D721Med (cell line): ENCODE measurements around the gene ABCB4.

Source experiments
- DNase-seq: peaks from one replicate; pipeline ENCODE4 v3.0.0; 2011; ENCODE audit warnings: low spot score; ENCODE audit not compliant: insufficient read length
- FAIRE-seq: peaks from 2 replicates; lab custom pipeline; 2011; peaks lifted over from hg19 to GRCh38; lab: Jason Lieb, UNC
- TF ChIP-seq, protein P1 (sequence below): IDR thresholded peaks from 2 replicates; pipeline ENCODE4 v1.5.1; 2012; ENCODE audit warnings: mild to moderate bottlenecking, control low read depth; ENCODE audit not compliant: insufficient read depth; ENCODE audit errors: missing control alignments

The ABCB4 gene

DNA sequence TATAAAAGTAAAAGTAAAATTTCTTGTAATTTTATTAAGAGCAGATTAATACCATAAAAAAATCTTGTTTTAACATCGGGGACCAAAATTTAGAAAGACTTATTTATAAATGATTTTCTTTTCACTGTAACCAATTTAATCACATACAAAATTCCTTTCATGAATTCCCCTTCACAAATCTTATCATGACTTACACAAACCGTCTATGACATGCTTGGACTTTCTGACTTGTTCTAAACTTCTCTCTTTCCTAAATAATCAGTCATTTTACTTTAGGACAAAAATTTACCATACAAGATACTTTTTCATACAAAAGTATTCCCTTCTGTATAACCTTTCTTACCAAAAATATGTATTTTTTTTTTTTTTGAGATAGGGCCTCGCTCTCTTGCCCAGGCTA lies 120.7 kb downstream of the ABCB4 start:
- FAIRE-seq (no peak), DNase-seq (no peak)
- TF ChIP-seq, protein P1, sequence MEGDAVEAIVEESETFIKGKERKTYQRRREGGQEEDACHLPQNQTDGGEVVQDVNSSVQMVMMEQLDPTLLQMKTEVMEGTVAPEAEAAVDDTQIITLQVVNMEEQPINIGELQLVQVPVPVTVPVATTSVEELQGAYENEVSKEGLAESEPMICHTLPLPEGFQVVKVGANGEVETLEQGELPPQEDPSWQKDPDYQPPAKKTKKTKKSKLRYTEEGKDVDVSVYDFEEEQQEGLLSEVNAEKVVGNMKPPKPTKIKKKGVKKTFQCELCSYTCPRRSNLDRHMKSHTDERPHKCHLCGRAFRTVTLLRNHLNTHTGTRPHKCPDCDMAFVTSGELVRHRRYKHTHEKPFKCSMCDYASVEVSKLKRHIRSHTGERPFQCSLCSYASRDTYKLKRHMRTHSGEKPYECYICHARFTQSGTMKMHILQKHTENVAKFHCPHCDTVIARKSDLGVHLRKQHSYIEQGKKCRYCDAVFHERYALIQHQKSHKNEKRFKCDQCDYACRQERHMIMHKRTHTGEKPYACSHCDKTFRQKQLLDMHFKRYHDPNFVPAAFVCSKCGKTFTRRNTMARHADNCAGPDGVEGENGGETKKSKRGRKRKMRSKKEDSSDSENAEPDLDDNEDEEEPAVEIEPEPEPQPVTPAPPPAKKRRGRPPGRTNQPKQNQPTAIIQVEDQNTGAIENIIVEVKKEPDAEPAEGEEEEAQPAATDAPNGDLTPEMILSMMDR: no peak
